Liver (tissue), 9 donors: Measurements from ENCODE around the gene VIPR2. TPM values are rescaled to one million over a fixed set of nuclear protein-coding genes. Genes with fewer than 3 reads are reported as not detected.

ENCODE experiments used
- DNase-seq: peaks from one replicate; pipeline ENCODE4 v3.0.0-alpha.2; 2017; ENCODE audit warnings: low spot score
- H3K27ac ChIP-seq, 2 donors: one replicate each; pipeline ENCODE4 v1.7.0; 2013; ENCODE audit warnings: inconsistent platforms in 2 of 2, low read length in 2 of 2, control low read depth in 1 of 2, low read depth in 1 of 2, mild to moderate bottlenecking in 1 of 2
- H3K27me3 ChIP-seq, 4 donors: one replicate each; pipeline versions ENCODE4 v1.6.1 to v1.7.0; 2013; ENCODE audit warnings: low read length in 3 of 4, inconsistent platforms in 1 of 4, mild to moderate bottlenecking in 1 of 4, moderate library complexity in 1 of 4; ENCODE audit not compliant: control insufficient read depth in 4 of 4, insufficient read depth in 4 of 4
- H3K36me3 ChIP-seq, 4 donors: one replicate each; pipeline versions ENCODE4 v1.6.1 to v1.7.0; 2013; ENCODE audit warnings: low read length in 3 of 4, mild to moderate bottlenecking in 3 of 4, low read depth in 1 of 4, moderate library complexity in 1 of 4; ENCODE audit not compliant: control insufficient read depth in 4 of 4, insufficient read depth in 3 of 4
- H3K4me1 ChIP-seq, 4 donors: one replicate each; pipeline versions ENCODE4 v1.6.1 to v1.7.0; 2013; ENCODE audit warnings: low read length in 3 of 4, mild to moderate bottlenecking in 3 of 4, moderate library complexity in 1 of 4; ENCODE audit not compliant: control insufficient read depth in 4 of 4, insufficient read depth in 4 of 4
- H3K4me3 ChIP-seq, 3 donors: one replicate each; pipeline versions ENCODE4 v1.6.1 to v1.7.0; 2013; ENCODE audit warnings: low read length in 3 of 3, control low read depth in 1 of 3, low read depth in 1 of 3, mild to moderate bottlenecking in 1 of 3
- H3K9ac ChIP-seq, 2 donors: one replicate each; pipeline ENCODE4 v1.7.0; 2013; ENCODE audit warnings: low read length in 2 of 2, mild to moderate bottlenecking in 2 of 2, moderate library complexity in 2 of 2, control low read depth in 1 of 2, low read depth in 1 of 2
- H3K9me3 ChIP-seq, 4 donors: one replicate each; pipeline versions ENCODE4 v1.6.1 to v1.7.0; 2013; ENCODE audit warnings: low read length in 3 of 4; ENCODE audit not compliant: control insufficient read depth in 4 of 4
- ATF3 ChIP-seq: IDR thresholded peaks from 2 replicates; pipeline ENCODE4 v1.6.1; 2016; ENCODE audit warnings: antibody characterized with exemption
- EGR1 ChIP-seq, 2 donors: IDR thresholded peaks; 2 replicates each; pipeline ENCODE4 v1.6.1; 2016 to 2018; ENCODE audit warnings: antibody characterized with exemption in 2 of 2, low read depth in 2 of 2
- FOXA1 ChIP-seq: IDR thresholded peaks from 2 replicates; pipeline ENCODE4 v1.6.1; 2016; ENCODE audit warnings: antibody characterized with exemption
- FOXA2 ChIP-seq: IDR thresholded peaks from 2 replicates; pipeline ENCODE4 v1.6.1; 2016; ENCODE audit warnings: antibody characterized with exemption
- GABPA ChIP-seq, 2 donors: IDR thresholded peaks in 1 of 2; conservative IDR thresholded peaks in 1 of 2; 2 replicates each; pipeline ENCODE4 v1.6.1; 2016; ENCODE audit warnings: antibody characterized with exemption in 2 of 2, mild to moderate bottlenecking in 1 of 2, moderate library complexity in 1 of 2
- HNF4A ChIP-seq, 2 donors: conservative IDR thresholded peaks; 2 replicates each; pipeline ENCODE4 v1.6.1; 2016; ENCODE audit warnings: antibody characterized with exemption in 2 of 2, mild to moderate bottlenecking in 2 of 2
- HNF4G ChIP-seq: IDR thresholded peaks from 2 replicates; pipeline ENCODE4 v1.6.1; 2016; ENCODE audit warnings: antibody characterized with exemption
- JUND ChIP-seq, 2 donors: IDR thresholded peaks; 2 replicates each; pipeline ENCODE4 v1.6.1; 2016; ENCODE audit warnings: antibody characterized with exemption in 2 of 2
- MAX ChIP-seq: IDR thresholded peaks from 2 replicates; pipeline ENCODE4 v1.6.1; 2016; ENCODE audit warnings: antibody characterized with exemption
- NR2F2 ChIP-seq: IDR thresholded peaks from 2 replicates; pipeline ENCODE4 v1.6.1; 2016; ENCODE audit warnings: antibody characterized with exemption
- RAD21 ChIP-seq, 2 donors: IDR thresholded peaks; 2 replicates each; pipeline ENCODE4 v1.6.1; 2016; ENCODE audit warnings: antibody characterized with exemption in 2 of 2, mild to moderate bottlenecking in 2 of 2
- REST ChIP-seq: IDR thresholded peaks from 2 replicates; pipeline ENCODE4 v1.6.1; 2016; ENCODE audit warnings: antibody characterized with exemption, mild to moderate bottlenecking
- RXRA ChIP-seq, 2 donors: IDR thresholded peaks; 2 replicates each; pipeline ENCODE4 v1.6.1; 2017 to 2018; ENCODE audit warnings: antibody characterized with exemption in 2 of 2, mild to moderate bottlenecking in 1 of 2
- SP1 ChIP-seq: IDR thresholded peaks from 2 replicates; pipeline ENCODE4 v1.6.1; 2018; ENCODE audit warnings: antibody characterized with exemption, mild to moderate bottlenecking
- TAF1 ChIP-seq: conservative IDR thresholded peaks from 2 replicates; pipeline ENCODE4 v1.6.1; 2016; ENCODE audit warnings: antibody characterized with exemption, mild to moderate bottlenecking
- YY1 ChIP-seq: IDR thresholded peaks from 2 replicates; pipeline ENCODE4 v1.6.1; 2016; ENCODE audit warnings: antibody characterized with exemption, mild to moderate bottlenecking
- ZBTB33 ChIP-seq: IDR thresholded peaks from 2 replicates; pipeline ENCODE4 v1.6.1; 2016; ENCODE audit warnings: antibody characterized with exemption
- polyA plus RNA-seq, 2 donors: library from polyadenylated mRNA; stranded (reverse) in 1 of 2; unstranded in 1 of 2; fragments of 200-250 nt in 1 of 2; fragments of >200 nt in 1 of 2; fragmentation: Nextera tagmentation in 1 of 2; extraction: Ambion mirVana in 1 of 2; gene quantifications; one replicate each; pipeline versions ENCODE4 v1.2.1 to v1.2.3, GENCODE V29; 2013 to 2015
- total RNA-seq, 2 donors: library from RNA; depleted of rRNA; stranded (reverse); fragments of >200 nt; gene quantifications; one replicate each; pipeline ENCODE4 v1.2.3, GENCODE V29; 2014
- TF ChIP-seq, protein P1 (sequence below): fragments of 150-350 bp; IDR thresholded peaks from 2 replicates; pipeline ENCODE4 v1.5.1; 2017; ENCODE audit warnings: improper control_type of control experiment, low read depth, low read length; ENCODE audit not compliant: missing input control
- donor health status: healthy.
- donor health status: healthy.
- donor health status: healthy.
- donor health status: healthy.
- donor health status: healthy.

The VIPR2 gene
- total and polyA plus RNA-seq, 4 donors = 0.05 to 0.17 (median 0.10) TPM; not detected in 1

DNA sequence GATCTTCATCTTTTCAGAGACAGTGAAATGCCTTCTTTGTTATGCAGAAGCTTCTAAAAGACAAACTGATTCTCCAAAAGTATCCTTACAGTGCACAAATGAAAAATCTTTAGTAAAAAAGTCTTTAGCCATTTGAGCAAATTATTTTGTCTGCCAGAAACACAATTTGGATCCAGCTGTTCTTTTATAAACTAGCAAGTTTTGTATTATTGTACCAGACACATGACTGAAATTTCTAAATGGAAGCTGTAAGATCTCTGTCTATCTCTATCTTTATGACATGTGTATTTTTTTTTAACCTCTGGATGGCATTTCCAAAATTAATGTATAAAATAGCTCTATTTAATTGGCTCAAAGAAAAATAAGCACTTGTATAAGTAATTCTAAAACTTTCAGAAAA lies 68.3 kb downstream of the VIPR2 start:
- no peak for TF ChIP-seq NR2F2
- no peak for TF ChIP-seq JUND (IDR thresholded peaks at IDR 0.05)
- no peak for TF ChIP-seq RAD21 (IDR thresholded peaks at IDR 0.05)
- no peak for TF ChIP-seq SP1
- TF ChIP-seq GABPA (IDR thresholded peaks at IDR 0.05 in 1 of 2, conservative IDR thresholded peaks at IDR 0.05 in 1 of 2) = no peak
- TF ChIP-seq FOXA2 = no peak
- no peak for TF ChIP-seq YY1
- no peak for TF ChIP-seq EGR1 (IDR thresholded peaks at IDR 0.05; ENCODE audit: low read depth in 2 of 2)
- TF ChIP-seq ATF3 = no peak
- TF ChIP-seq HNF4A (conservative IDR thresholded peaks at IDR 0.05) = no peak
- no peak for TF ChIP-seq TAF1
- TF ChIP-seq REST = no peak
- no peak for TF ChIP-seq MAX
- no peak for TF ChIP-seq RXRA (IDR thresholded peaks at IDR 0.05)
- TF ChIP-seq HNF4G = no peak
- TF ChIP-seq ZBTB33 = no peak
- TF ChIP-seq, protein P1, sequence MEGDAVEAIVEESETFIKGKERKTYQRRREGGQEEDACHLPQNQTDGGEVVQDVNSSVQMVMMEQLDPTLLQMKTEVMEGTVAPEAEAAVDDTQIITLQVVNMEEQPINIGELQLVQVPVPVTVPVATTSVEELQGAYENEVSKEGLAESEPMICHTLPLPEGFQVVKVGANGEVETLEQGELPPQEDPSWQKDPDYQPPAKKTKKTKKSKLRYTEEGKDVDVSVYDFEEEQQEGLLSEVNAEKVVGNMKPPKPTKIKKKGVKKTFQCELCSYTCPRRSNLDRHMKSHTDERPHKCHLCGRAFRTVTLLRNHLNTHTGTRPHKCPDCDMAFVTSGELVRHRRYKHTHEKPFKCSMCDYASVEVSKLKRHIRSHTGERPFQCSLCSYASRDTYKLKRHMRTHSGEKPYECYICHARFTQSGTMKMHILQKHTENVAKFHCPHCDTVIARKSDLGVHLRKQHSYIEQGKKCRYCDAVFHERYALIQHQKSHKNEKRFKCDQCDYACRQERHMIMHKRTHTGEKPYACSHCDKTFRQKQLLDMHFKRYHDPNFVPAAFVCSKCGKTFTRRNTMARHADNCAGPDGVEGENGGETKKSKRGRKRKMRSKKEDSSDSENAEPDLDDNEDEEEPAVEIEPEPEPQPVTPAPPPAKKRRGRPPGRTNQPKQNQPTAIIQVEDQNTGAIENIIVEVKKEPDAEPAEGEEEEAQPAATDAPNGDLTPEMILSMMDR = no peak
- TF ChIP-seq FOXA1 = no peak

More for the DNA sequence above, 68.3 kb downstream of the VIPR2 start:
- no peaks in the 10 kb centered on the region for H3K36me3 ChIP-seq
- DNase-seq = no peak
- no peak overlapping the region for H3K27ac ChIP-seq
- no peak overlapping the region for H3K4me3 ChIP-seq
- H3K27me3 ChIP-seq = no peaks in the 10 kb centered on the region
- H3K4me1 ChIP-seq = no peaks in the 10 kb centered on the region
- no peak overlapping the region for H3K9ac ChIP-seq
- H3K9me3 ChIP-seq = no peaks in the 10 kb centered on the region
